IgD-negative memory B cell (primary cell): ENCODE measurements around the gene HPX. TPM values are rescaled to one million over a fixed set of nuclear protein-coding genes. Genes with fewer than 3 reads are reported as not detected.
A peak's percentile ranks its signal among the peaks of the same experiment; 100 is the strongest.

ENCODE experiments used
- H3K27ac Mint-ChIP-seq, 3 donors: one replicate each; pipeline ENCODE4 v1.8.0; 2020 to 2022; ENCODE audit warnings: mild to moderate bottlenecking in 3 of 3, mixed read lengths in 3 of 3, moderate library complexity in 1 of 3
- H3K27me3 Mint-ChIP-seq: one replicate; pipeline ENCODE4 v1.8.0; 2021; ENCODE audit warnings: mixed read lengths
- H3K36me3 Mint-ChIP-seq: one replicate; pipeline ENCODE4 v1.8.0; 2020; ENCODE audit warnings: mild to moderate bottlenecking, mixed read lengths
- H3K4me1 Mint-ChIP-seq, 3 donors: one replicate each; pipeline ENCODE4 v1.8.0; 2020 to 2022; ENCODE audit warnings: mixed read lengths in 3 of 3, mild to moderate bottlenecking in 1 of 3
- H3K4me3 Mint-ChIP-seq, 4 donors: one replicate each; pipeline ENCODE4 v1.8.0; 2020 to 2022; ENCODE audit warnings: mild to moderate bottlenecking in 4 of 4, mixed read lengths in 4 of 4, moderate library complexity in 3 of 4
- H3K9me3 Mint-ChIP-seq, 3 donors: one replicate each; pipeline ENCODE4 v1.8.0; 2020 to 2021; ENCODE audit warnings: mixed read lengths in 3 of 3, mild to moderate bottlenecking in 1 of 3
- polyA plus RNA-seq: library from polyadenylated mRNA; unstranded; fragments of 300-500 nt; fragmentation: Illumina TruSeq; gene quantifications from one replicate; pipeline ENCODE4 v1.2.3, GENCODE V29; 2021

The HPX gene
- polyA plus RNA-seq, 1 donor from 2014 or later, result 0.46 TPM

GRCh38 chr11:6448574-6448973 lies 7.8 kb upstream of the HPX start:
- no peak overlapping the region for H3K4me3 Mint-ChIP-seq
- H3K36me3 Mint-ChIP-seq, result peaks cover 5% of the 10 kb centered on the region
- H3K27me3 Mint-ChIP-seq, result no peaks in the 10 kb centered on the region
- no peaks in the 10 kb centered on the region for H3K4me1 Mint-ChIP-seq
- H3K9me3 Mint-ChIP-seq, result no peaks in the 10 kb centered on the region
- H3K27ac Mint-ChIP-seq, result no peak overlapping the region

DNA sequence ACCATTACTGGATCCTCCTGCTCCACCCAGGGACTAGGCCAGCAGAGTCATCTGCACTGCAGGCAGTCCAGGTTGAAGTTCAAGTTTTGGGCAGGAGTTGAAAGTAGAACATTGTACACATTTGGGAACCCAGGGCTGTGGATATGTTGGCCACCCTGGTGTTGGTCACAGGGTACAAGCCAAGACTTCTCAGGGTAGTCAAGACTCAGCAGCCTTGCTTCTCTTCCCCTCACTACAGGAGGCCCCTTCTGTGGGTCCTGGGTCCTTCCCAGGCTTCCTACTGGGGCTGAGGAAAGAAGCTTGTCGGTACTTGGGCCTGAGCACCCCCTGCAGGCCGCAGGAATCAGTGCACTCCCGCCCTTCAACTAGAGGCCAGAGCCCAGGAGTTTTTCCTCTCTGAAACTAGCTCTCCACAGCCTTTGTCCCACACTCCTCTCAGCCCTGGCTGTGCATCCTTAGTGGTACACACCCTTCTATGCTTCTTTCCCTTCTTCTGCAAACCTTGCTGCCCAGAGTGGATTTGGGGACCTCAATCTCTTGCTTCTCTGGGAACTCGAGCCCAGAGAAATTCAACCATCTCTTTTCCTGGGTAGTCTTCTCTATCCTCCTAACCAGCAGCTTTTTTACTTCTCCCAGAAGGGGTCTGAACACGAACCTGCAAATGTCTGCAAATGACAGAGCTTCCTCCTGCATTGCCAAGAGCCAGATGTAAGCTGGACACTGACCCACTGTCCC lies 2.6 kb upstream of the HPX start:
- no peak overlapping the region for H3K4me3 Mint-ChIP-seq
- H3K27ac Mint-ChIP-seq, result no peak overlapping the region
- no peaks in the 10 kb centered on the region for H3K36me3 Mint-ChIP-seq
- no peaks in the 10 kb centered on the region for H3K27me3 Mint-ChIP-seq
- no peaks in the 10 kb centered on the region for H3K4me1 Mint-ChIP-seq
- H3K9me3 Mint-ChIP-seq, result no peaks in the 10 kb centered on the region

GRCh38 chr11:6442441-6442840 lies 1.7 kb upstream of the HPX start:
- no peaks in the 10 kb centered on the region for H3K4me1 Mint-ChIP-seq
- no peak overlapping the region for H3K4me3 Mint-ChIP-seq
- H3K9me3 Mint-ChIP-seq, result no peaks in the 10 kb centered on the region
- H3K27me3 Mint-ChIP-seq, result no peaks in the 10 kb centered on the region
- H3K36me3 Mint-ChIP-seq, result no peaks in the 10 kb centered on the region
- H3K27ac Mint-ChIP-seq, result no peak overlapping the region

DNA sequence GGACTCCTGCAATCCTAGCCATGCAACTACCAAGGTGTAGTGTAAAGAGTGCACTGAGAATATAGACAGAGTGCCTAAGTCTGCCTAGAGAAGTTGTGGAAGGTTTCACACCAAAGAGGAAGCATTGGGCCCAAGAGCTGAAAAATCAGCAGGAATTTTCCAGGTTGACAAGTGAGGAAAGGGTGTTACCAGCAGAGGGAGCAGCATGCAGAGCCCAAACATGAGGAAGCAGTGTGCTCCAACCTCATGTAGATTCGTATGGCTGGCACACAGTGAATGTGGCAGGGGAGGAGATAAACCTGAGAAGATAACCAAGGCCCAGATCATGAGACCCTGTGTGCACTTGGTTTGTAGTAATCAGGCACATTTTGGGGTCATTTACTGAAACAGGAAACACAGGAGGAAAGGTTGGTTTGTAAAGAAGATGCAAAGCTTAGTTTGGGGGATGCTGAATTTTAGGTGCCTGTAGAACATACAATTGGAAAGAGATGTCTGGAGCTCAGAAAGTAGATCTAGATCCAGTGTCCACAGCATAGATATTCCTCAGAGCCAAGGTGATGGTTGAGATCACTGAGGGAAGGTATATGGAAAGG lies 1.7 kb downstream of the HPX start:
- peaks cover 4% of the 10 kb centered on the region for H3K27me3 Mint-ChIP-seq
- H3K4me3 Mint-ChIP-seq, result no peak overlapping the region
- peaks cover 0 to 2% (median 0%) of the 10 kb centered on the region in 3 donors for H3K4me1 Mint-ChIP-seq
- H3K9me3 Mint-ChIP-seq, result no peaks in the 10 kb centered on the region
- no peaks in the 10 kb centered on the region for H3K36me3 Mint-ChIP-seq
- H3K27ac Mint-ChIP-seq, result no peak overlapping the region

GRCh38 chr11:6437993-6438392 lies 2.8 kb downstream of the HPX start:
- Mint-ChIP-seq H3K4me3 (no peak overlapping the region), H3K4me1 (peaks cover 0 to 2% (median 0%) of the 10 kb centered on the region in 3 donors), H3K27me3 (peaks cover 8% of the 10 kb centered on the region), H3K9me3 (no peaks in the 10 kb centered on the region), H3K36me3 (no peaks in the 10 kb centered on the region), H3K27ac (no peak overlapping the region)

GRCh38 chr11:6437423-6437822 lies 3.4 kb downstream of the HPX start:
- Mint-ChIP-seq H3K36me3 (no peaks in the 10 kb centered on the region), H3K9me3 (no peaks in the 10 kb centered on the region), H3K4me3 (no peak overlapping the region), H3K27me3 (peaks cover 8% of the 10 kb centered on the region), H3K27ac (no peak overlapping the region), H3K4me1 (peaks cover 0 to 2% (median 0%) of the 10 kb centered on the region in 3 donors)

DNA sequence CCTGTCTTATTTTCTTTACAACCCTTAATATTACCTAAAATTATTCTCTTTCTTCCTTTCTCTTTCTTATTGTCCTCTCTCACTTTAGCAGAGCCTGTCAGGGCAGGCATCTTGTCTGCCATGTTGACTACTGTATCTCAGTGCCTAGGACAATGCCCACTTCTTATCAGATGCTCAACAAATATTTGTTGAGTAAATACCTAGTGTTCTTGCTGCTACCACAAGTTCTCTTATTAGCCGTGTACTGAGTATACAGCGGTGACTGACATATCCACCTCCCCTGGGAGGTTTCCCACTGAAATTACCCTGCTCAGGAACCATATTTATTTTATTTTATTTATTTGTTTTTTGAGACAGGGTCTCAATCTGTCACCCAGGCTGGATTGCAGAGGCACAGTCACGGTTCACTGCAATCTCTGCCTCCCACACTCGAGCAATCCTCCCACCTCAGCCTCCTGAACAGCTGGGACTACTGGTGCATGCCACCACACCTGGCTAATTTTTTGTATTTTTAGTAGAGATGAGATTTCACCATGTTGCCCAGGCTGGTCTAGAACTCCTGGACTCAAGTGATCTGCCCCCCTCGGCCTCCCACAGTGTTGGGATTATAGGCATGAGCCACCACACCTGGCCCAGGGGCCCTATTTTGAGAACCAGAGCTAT lies 6.7 kb downstream of the HPX start:
- H3K9me3 Mint-ChIP-seq, result no peaks in the 10 kb centered on the region
- no peak overlapping the region for H3K4me3 Mint-ChIP-seq
- H3K36me3 Mint-ChIP-seq, result peaks cover 2% of the 10 kb centered on the region
- H3K27ac Mint-ChIP-seq, result no peak overlapping the region
- peaks cover 8% of the 10 kb centered on the region for H3K27me3 Mint-ChIP-seq
- H3K4me1 Mint-ChIP-seq, result peaks cover 0 to 2% (median 0%) of the 10 kb centered on the region in 3 donors

DNA sequence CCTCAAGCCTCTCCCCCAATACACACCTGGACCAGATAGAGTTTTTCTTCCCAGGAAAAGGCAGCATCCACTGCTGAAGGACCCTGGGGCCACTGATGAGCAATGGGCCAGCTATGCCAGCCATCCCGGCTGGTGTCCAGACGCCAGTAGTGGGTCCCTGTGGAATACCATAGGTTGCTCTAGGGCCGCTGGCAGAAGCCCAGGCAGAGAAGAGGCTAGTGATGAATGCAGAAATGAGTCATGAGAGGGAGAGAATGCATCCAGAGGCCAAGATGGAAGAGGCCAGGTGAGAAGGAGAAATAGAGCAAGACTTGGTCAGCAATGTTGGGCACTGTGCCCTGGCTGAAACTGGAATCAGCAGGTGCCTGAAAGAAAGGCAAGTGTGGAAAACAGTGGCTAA lies 8.9 kb downstream of the HPX start:
- H3K4me1 Mint-ChIP-seq, result peaks cover 0 to 2% (median 0%) of the 10 kb centered on the region in 3 donors
- H3K27me3 Mint-ChIP-seq, result peaks cover 8% of the 10 kb centered on the region
- H3K9me3 Mint-ChIP-seq, result no peaks in the 10 kb centered on the region
- no peak overlapping the region for H3K4me3 Mint-ChIP-seq
- peaks cover 2% of the 10 kb centered on the region for H3K36me3 Mint-ChIP-seq
- no peak overlapping the region for H3K27ac Mint-ChIP-seq

GRCh38 chr11:6427516-6427915 lies 13.3 kb downstream of the HPX start:
- Mint-ChIP-seq H3K27me3 (peaks cover 18% of the 10 kb centered on the region), H3K9me3 (no peaks in the 10 kb centered on the region), H3K36me3 (peaks cover 2% of the 10 kb centered on the region), H3K4me3 (no peak overlapping the region), H3K4me1 (no peaks in the 10 kb centered on the region), H3K27ac (no peak overlapping the region)

DNA sequence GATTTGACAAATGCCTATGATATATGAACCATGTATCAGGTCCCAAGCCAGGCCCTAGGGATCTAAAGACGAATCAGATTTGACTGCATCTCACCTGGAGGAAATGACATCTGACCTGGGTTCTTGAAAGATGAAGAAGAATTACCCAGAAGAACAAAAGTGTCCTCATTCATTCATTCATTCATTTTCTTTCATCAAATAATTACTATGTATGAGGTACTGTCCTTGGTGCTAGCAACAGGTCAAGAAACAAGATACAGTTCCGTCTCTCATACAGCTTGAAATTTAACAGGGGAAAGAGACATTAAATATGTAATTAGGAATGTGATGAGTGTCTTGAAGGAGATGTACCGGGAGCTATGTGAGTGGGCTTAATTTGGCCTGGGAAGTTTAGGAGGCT lies 20.1 kb downstream of the HPX start:
- peaks cover 24% of the 10 kb centered on the region for H3K27me3 Mint-ChIP-seq
- peak overlapping the region in 3 of 4 donors; percentile 2 to 89 (median 47) for H3K4me3 Mint-ChIP-seq
- no peak overlapping the region for H3K27ac Mint-ChIP-seq
- H3K4me1 Mint-ChIP-seq, result peaks cover 1 to 4% (median 4%) of the 10 kb centered on the region in 3 donors
- no peaks in the 10 kb centered on the region for H3K36me3 Mint-ChIP-seq
- H3K9me3 Mint-ChIP-seq, result no peaks in the 10 kb centered on the region

DNA sequence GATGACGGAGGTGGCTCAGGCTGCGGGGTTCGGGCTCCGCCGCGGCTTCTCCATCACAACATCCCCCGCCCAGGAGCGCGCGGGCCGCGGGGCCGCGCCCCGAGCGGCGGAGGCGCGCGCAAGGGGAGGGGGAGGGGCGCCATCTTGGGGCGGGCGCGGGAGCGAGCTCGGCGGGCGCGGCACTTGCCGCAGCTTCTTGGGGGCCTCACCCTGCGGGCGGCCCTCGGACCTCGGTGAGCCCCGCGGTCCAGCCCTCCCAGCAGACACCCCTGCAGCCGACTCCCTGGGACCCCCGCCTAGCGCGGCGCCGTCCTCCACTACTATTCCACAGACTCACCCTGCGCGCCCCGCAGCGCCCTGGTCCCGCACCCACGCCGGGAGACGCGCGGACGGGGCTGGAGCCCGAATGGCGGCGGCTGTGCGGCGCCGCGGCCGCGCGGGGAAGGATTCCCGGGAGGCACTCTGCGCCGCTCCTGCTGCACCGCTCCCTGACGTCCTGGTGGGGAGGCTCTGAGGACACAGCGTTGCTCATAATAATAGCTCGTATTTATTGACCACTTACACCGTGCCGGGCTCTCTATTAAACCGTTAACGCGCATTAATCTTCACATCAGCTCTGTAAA lies 21.7 kb downstream of the HPX start, which contains the start of gene APBB1:
Gene APBB1 (minus strand): TSS at position 86 of the 623 bp plus-strand sequence. CDS start 7,747 bp downstream, outside the sequence.
- peak within 1 kb of the TSS in 3 of 4 donors; percentile 89 to 90 (median 89) for H3K4me3 Mint-ChIP-seq
- H3K4me1 Mint-ChIP-seq, result peaks cover 1 to 4% (median 4%) of the 10 kb centered on the region in 3 donors
- H3K27ac Mint-ChIP-seq, result peak within 1 kb of the TSS; percentile 33 to 63 (median 55)
- H3K36me3 Mint-ChIP-seq, result no peaks in the 10 kb centered on the region
- H3K9me3 Mint-ChIP-seq, result no peaks in the 10 kb centered on the region
- H3K27me3 Mint-ChIP-seq, result peaks cover 14% of the 10 kb centered on the region

GRCh38 chr11:6418557-6419008 lies 22.2 kb downstream of the HPX start:
- peaks cover 1 to 4% (median 4%) of the 10 kb centered on the region in 3 donors for H3K4me1 Mint-ChIP-seq
- no peak overlapping the region for H3K4me3 Mint-ChIP-seq
- no peaks in the 10 kb centered on the region for H3K36me3 Mint-ChIP-seq
- H3K27ac Mint-ChIP-seq, result no peak overlapping the region
- no peaks in the 10 kb centered on the region for H3K9me3 Mint-ChIP-seq
- H3K27me3 Mint-ChIP-seq, result peaks cover 12% of the 10 kb centered on the region

- Mint-ChIP-seq H3K27me3 (peaks cover 12% of the 10 kb centered on the region), H3K36me3 (no peaks in the 10 kb centered on the region), H3K4me3 (no peak overlapping the region), H3K27ac (no peak overlapping the region), H3K4me1 (peaks cover 1 to 6% (median 4%) of the 10 kb centered on the region in 3 donors), H3K9me3 (no peaks in the 10 kb centered on the region)
Observed at GRCh38 chr11:6417907-6418556, 22.8 kb downstream of the HPX start.

DNA sequence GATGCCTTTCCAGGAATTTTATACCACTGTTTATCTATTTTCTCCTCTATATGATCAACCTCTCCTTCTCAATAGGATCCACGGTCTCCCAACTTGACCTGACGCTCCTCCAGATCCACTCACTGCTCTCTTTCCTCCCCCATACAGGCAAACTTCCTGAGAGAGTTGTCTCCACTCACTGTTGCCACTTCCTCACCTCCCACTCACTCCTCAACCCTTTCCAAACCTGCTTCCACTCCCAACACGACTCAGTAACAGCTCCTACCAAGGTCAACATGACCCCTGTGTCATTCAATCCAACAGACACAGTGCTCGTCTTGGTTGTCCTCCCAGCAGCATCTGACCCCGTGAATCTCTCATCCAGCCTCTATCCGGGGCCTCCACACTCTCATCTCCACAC lies 25.0 kb downstream of the HPX start:
- Mint-ChIP-seq H3K4me1 (peaks cover 1 to 8% (median 4%) of the 10 kb centered on the region in 3 donors), H3K36me3 (no peaks in the 10 kb centered on the region), H3K4me3 (no peak overlapping the region), H3K27ac (no peak overlapping the region), H3K9me3 (no peaks in the 10 kb centered on the region), H3K27me3 (peaks cover under 1% of the 10 kb centered on the region)
